Posterior vena cava (tissue), 2 donors: ENCODE data around the gene PIAS3. TPM values are rescaled to one million over a fixed set of nuclear protein-coding genes. Genes with fewer than 3 reads are reported as not detected.

Source experiments
- DNase-seq: peaks from one replicate; pipeline ENCODE4 v3.0.0-alpha.2; 2020; ENCODE audit warnings: low spot score
- intact Hi-C, 2 donors: fragments of 100-400 bp; cut with DNase I; formaldehyde crosslinking; loops; one replicate each; pipeline versions ENCODE4 v1.14.1 to v1.14.2; 2022 to 2023
- long read RNA-seq, 2 donors: library from polyadenylated mRNA; unstranded; transcript quantifications; one replicate each; pipeline ENCODE4 v2.0.0, GENCODE V29; 2020 to 2021
- total RNA-seq, 2 donors: library from RNA; stranded (reverse); fragmentation: NEBNext Ultra II Directional; extraction: Animal tissue kit (Norgen Biotek cat#: 25700); gene quantifications; one replicate each; pipeline ENCODE4 v1.2.1, GENCODE V29; 2021
- donor health status: DM: yes; HTN: yes; CAD: no.
- donor health status: DM: yes; HTN: yes; CAD: no.

The PIAS3 gene
- total RNA-seq, result 10 to 100 TPM; 28.6 to 34.7 TPM
- long read RNA-seq, donor 1, partial matches to known transcripts, result 9 of 22 reads
- long read RNA-seq, donor 1, other reads (novel, unspliced or antisense), result 10 of 22 reads
- long read RNA-seq, donor 2, partial matches to known transcripts, result 28 of 46 reads
- long read RNA-seq, donor 2, other reads (novel, unspliced or antisense), result 11 of 46 reads

DNA sequence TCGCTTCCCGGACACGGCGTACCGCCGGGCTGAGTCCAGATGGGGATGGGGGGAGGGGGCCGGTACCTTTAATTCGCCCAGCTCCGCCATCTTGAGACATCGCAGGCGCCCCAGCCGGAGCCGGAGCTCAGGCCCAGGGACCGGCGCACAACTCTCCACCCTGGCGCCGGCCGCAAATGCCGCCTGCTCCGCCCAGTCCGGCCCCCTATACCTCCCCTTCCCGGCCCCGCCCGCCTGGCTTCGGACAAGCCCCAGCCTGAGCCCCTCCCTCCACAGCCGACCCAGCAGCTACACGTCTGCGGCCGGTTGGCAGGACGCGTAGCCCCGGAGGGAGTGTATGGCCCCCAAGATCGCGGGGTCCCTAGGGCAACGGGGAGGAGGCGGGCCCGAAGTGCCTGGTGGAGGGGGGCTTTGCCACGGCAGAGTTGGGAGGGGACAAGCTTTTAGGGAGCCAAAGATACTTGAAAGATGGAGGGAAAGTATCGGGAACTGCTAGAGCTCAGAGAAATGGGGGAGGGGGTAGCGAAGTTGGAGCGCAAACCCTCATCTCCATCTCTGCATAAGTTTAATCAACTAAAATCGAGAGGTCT lies at the start of gene PIAS3:
Gene PIAS3, minus strand, starts transcription at position 181 of the 590 bp plus-strand sequence. Its CDS starts 91 bp downstream, at position 90.
- peak; percentile 98 for DNase-seq
- intact Hi-C loops, result loop anchor here in 1 of 2 donors (10.0 kb wide), 2 partner anchors 56 to 156 kb away; partner anchors contain the start of genes ITGA10 and PEX11B

DNA sequence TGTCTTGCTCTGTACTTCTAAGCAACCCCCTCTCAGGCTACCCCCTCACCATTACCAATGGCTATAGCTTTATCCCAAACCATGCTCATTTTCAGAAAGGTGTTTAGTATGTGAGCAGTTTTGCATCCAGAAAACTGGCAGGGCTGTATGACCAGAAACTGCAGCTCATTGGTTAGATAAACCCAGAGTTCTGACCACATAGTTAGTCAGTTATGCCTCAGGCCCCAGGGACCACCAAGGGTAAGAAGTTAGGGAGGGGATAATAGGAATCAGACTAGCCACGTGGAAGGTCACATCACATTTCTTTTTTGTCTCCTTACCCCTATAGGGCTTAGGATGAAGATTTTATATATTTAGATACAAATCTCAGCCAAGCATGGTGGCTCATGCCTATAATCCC lies 49.8 kb upstream of the PIAS3 start:
- intact Hi-C loops, result no loop called here
- DNase-seq, result no peak

DNA sequence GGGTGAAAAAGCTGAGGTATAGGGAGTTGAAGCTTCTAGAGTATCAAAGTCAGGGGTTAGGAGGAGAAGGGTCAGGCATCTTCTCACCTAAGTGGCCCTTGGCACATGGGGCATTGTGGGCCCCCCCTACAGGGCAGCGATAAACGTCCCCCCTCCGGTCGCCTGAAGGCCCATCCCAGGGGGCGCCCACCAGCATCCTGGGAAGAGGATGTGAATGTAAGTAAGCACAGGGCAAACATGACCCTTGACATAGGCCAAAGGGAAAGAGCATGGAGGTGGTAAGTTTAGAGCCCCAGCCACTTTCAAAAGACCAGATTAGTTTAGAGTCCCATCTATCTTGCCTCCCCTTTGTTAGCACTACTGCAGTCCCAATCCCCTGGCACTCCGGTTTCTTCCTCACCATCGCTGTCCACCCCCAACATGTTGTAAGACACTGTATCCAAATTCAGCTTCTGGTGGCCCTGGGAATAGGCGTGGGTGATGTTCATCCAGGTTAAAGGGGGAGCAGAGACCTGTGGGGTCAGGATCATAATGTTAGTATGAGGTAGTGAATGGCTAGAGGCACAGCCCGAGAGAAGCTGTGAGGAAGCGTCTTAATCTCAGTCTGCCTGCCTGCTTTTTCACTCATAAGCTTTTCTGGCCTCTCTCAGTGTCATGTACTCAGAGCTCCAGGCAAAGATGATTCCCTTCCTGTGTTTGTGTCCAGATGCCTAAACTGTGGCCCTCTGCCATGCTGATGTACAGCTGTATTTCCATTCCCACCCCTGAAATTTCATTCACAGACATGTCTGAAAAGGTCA lies 48.3 kb upstream of the PIAS3 start:
- DNase-seq, result peak; percentile 52
- intact Hi-C loops, result no loop called here

DNA sequence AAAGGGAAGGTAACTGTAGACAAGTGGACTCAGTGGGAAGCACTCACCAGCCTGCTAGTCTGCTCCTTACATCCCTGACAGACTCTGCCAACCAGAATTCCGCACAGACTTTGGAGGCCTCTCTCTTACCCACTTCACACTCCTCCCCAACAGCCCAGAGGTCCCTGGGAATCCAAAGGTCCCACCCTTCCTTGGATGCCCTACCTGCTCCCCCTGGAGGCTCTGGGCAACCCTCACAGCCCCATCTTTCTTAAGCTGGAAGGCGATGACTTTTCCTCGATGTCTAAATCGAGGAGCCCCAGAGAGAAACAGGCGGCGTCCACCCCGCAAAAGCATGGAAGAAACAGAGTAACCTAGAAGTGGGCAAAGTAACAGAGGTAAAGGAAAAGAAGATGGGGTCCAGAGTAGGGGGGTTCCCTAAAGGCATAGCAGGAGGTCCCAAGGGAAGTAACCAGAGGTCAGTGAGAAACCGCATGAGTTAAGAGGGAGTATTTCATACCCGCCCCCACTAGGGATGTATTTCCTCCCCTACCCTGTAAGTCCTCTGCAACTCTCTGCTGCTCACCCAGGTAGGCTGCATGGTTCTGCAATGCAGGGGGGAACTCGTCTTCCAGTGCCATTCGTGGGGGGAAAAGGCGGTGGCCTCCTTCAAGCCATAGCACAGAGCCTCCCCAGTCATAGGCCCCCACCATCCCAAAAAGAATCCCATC lies 42.6 kb upstream of the PIAS3 start:
- no peak for DNase-seq
- intact Hi-C loops, result no loop called here

DNA sequence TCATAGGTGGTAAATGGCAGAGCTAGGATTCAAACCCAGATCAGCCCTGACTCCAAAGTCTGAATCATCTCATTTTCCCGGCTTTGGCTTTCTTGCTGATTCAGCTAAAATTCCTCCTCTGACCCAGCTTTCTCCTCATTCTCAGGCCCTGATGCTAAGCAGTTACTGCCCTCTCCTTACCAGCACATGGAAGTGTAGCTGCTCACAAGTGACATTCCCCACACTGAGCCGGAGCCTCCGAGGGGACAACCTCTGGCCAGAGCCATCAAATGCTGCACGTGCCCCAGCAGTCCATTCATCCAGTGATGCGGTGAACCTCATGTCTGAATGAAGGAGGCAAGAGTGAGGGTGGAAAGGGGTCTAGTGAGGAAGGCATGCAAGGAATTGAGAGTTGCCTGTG lies 39.9 kb upstream of the PIAS3 start:
- intact Hi-C loops, result no loop called here
- no peak for DNase-seq

DNA sequence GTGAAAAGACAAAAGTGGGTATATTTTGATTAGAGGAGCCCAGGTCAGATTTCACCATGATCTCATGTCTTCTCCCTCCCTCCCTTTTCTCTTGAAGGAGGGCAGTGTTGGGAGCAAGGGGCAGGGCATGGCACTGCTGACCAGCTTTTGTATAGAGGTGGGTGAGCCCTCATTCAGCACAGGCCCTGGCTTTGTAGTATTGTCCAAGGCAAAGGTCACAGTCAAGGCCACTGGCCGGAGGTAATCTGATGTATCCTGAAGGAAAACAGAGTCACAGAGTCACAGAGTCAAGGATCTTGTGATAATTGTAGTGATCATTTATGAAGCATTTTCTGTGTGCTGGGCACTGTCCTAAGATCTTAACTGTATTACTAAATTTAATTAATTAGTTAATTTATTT lies 39.1 kb upstream of the PIAS3 start:
- no peak for DNase-seq
- intact Hi-C loops, result no loop called here

DNA sequence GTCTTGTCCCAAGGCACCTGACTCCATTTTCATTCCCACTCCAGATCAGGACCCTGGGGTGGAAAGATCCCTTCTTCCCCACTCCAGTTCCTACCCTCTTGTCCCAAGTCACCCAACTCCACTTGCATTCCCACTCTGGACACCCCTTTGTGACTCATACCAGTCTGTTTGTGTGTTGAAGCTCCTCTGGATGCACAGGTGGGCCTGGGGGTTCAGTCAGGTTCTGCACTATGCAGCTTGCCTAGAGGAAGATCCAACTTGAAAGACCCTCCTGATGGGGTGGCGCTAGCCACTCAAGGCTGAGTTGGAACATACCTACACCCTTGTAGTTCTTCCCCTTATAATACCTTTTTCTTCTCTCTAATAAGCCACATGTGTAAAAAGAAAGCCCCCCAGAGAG lies 36.6 kb upstream of the PIAS3 start:
- intact Hi-C loops, result no loop called here
- no peak for DNase-seq

DNA sequence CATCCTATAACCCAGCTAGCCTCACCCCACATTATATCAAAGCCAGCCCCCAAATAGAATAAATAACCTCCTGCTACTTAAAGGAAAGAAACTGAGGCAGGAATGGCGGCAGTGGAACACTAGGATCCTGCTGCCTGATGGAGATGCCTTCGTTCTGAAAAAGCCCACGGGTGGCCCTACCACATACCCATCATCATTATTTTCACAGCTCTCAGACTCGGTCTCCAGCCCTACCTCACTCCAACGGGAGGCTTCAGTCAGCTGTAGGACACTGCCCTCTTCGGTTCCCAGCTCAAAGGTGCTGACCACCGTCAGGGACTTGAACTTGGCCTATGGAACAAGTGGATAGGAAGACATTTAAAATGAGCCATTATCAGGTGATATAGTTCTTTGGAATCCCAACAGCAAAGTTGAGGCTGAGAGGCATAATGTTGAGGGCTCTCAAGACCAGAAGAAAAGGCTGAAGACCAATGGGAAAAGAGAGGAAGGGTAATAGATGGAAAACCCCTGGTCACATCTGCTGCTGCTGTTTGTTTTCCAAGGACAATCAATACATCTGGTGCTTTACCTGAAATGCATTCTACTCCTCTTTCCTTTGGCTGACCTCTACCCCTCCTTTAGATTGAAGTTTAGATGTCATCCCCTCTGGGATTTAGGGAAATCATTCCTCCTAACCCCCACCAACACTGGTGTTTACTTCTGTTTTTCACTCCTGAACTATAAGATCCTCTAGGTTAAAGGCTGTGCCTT lies 34.6 kb upstream of the PIAS3 start:
- no peak for DNase-seq
- intact Hi-C loops, result no loop called here

DNA sequence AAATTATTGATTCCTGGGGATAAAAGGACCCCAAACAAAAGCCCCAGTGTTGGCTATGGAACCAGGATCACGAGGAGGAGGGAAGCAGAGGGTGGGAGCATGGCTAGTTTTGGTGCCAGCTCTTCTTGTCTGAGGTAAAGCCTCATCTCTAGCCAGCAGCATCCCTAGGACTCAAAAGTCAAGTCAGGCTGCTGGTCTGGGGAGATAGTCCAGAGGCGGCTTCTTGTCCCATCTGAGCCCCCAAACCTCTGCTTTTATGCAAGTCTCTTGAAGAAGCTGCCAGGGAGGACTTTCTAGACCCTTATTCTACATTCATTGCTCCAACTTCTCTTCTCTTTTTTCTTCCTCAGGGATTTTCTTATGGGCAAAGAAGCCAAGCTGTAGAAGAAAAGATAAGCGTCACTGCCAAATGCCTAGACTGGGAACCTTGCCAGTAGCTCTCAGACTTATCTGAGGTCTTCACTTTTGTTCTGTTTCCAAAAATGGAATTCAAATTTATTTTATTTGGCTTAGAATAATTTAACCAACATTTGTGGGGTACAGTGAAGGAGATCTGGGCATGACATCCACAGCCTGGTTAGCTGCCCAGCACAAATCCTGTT lies 33.7 kb upstream of the PIAS3 start:
- DNase-seq, result no peak
- intact Hi-C loops, result no loop called here

DNA sequence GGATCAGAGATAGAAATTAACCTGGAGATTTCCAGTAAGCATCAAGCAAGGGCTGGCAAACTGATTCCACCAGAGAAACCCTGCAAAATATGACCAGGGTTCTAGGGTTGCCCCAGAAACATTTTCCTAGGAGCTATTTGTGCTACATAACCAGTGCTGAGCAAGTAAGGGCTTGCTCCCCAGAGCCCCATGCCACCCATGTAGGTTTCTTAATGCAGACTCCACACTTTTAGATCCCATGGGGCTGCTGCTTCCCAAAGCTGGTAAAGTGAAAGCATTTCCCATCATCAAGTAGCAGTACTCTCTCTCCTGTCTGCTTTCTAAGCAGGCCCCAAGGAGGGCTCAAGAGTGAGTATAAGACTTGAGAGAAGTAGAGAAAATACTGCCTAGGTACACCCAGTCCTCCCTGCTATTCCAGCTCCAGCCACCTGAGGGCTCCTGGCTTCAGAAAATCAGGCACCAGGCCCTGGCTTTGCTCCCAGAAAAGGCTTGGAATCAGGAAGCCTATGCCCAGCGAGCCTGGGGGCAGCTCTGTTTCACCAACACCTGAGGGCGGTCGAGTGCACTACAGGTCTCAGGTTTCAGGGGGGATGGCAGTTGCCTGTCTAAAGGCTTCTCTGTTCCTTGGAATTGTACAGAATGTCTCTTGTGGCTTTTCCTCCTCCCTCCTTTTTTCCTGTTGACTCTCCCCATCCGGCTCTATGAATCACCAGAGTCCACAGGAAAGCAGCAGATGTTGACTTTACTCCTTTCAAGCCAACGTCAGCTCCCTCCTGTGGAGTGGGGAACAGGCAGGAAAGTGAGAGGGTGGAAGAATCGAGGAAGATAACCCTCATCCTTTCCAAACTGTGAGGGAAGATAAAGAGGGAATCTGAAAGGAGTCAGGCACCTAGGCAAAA lies 33.0 kb upstream of the PIAS3 start:
- intact Hi-C loops, result no loop called here
- peak; percentile 95 for DNase-seq

DNA sequence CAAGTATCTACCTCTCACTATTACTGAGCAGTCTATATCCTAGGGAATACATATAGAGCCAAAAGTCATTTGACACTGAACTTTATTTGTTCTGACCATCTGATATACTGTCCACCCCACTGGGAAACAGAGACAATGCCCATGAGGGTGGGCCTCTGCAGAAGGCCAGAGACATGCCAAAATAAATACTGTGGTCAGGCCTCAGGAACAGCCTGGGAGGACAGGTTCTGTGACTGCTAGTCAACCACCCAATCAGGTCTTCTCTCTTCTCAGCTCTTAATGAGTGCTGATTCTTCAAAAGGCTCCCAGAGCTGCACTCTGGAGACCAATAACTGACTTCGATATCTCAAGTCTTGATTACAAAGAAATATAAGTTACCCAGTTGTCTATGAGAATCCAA lies 32.3 kb upstream of the PIAS3 start:
- intact Hi-C loops, result no loop called here

DNA sequence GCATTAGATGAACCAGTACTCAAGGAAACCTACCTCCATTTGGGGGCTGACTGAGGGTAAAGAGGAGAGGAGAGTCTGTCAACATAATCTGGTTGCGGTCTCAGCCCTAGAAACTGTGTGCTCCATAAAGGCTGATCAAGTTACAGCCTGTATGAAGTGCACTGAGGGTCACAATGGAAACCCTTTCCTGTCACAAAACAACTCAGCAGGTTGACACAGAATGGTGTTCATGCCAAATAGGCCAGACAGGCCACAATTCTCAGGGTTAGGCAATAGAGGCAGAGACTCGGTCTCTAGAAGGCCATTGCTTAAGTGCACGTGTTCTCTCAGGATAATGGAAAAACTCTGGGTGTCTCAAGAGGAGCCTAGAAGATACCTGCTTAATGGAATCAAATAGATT lies 30.8 kb upstream of the PIAS3 start:
- no peak for DNase-seq
- intact Hi-C loops, result loop anchor here in 1 of 2 donors (10.0 kb wide), 1 partner anchor 125 kb away; no protein-coding TSS in a partner anchor

More for the DNA sequence above, 32.3 kb upstream of the PIAS3 start:
- DNase-seq, result no peak

DNA sequence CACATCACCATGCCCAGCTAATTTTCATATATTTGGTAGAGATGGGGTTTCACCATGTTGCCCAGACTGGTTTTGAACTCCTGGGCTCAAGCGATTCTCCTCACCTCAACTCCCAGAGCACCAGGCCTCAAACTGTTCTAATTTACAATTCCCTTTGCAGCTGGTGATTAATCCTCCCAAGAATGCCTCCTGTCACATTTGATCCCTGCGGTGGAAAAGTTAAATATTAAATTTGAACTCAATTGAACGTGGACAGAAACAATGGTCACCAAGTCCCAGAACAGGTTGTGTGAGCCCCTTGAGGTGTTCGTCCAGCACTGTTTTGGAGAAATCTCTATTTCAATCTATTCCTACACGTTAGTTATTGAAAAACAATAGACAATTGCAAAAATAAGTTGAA lies 28.8 kb upstream of the PIAS3 start:
- intact Hi-C loops, result loop anchor here in 1 of 2 donors (10.0 kb wide), 1 partner anchor 127 kb away; no protein-coding TSS in a partner anchor
- no peak for DNase-seq

DNA sequence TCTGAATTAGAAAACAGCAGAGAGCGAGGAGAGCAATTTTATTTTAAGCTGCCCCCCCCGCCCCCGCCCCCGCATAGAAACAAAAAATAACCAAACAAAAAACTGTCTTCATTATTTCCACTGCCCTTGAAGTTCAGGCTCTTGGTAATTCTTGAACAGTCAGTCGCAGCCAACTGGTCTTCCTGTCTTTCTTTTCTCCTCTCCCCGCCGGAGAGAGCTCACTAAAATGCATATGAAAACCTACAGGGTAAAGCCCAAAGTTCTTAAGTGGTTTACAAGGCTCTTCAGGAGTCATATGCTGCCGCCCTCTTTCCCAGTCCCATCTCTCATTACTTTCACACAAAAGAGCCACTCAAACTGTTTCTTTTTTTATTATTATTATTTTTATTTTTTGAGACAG lies 27.9 kb upstream of the PIAS3 start:
- no peak for DNase-seq
- intact Hi-C loops, result loop anchor here in 1 of 2 donors (10.0 kb wide), 1 partner anchor 128 kb away; no protein-coding TSS in a partner anchor

DNA sequence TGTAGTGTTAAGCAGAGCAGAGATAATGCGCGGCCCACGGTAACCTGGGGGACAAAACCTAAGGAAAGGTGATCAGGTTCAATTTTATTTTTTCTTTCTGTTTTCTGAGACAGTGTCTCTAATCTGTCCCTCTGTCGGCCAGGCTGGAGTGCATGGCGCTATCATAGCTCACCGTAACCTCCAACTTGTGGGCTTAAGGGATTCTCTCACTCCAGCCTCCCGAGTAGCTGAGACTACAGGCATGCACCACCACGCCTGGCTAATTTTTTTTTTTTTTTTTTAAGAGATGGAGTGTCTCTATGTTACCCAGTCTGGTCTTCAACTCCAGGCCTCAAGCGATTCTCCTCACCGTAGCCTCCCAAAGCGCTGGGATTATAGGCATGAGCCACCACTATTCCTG lies 27.5 kb upstream of the PIAS3 start:
- DNase-seq, result no peak
- intact Hi-C loops, result loop anchor here in 1 of 2 donors (10.0 kb wide), 1 partner anchor 128 kb away; no protein-coding TSS in a partner anchor

DNA sequence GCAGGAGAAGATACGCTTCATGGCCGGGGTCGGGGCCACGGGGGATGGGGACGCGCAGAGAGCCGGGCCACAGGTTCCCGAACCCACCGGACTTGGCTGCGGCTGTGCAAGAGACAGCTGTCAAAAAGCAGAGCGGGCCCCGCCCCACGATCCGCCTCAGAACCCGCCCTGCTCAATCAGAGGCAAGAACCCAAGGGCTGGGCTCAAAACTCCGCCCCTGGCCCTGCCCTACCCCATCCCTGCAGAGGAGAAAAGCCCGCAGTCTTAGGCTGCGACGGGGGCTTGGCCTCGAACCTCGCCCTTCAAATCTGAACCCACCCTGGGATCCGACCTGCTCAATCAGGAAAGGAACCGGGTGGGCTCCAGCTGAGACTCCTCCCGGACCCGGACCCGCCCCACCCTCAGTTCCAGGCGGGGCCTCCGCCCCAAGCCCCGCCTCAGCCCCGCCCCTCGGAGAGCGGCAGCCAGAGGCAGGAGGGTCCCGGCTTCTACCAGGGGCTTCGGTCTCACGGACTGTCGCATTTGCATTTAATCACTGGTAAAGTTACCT lies 26.9 kb upstream of the PIAS3 start, which contains the start of gene ANKRD35:
Gene ANKRD35, minus strand, starts transcription at position 129 of the 550 bp plus-strand sequence. Its CDS starts 108 bp downstream, at position 21.
- intact Hi-C loops, result loop anchor here in 1 of 2 donors (10.0 kb wide), 1 partner anchor 129 kb away; no protein-coding TSS in a partner anchor
- DNase-seq, result peak; percentile 95

DNA sequence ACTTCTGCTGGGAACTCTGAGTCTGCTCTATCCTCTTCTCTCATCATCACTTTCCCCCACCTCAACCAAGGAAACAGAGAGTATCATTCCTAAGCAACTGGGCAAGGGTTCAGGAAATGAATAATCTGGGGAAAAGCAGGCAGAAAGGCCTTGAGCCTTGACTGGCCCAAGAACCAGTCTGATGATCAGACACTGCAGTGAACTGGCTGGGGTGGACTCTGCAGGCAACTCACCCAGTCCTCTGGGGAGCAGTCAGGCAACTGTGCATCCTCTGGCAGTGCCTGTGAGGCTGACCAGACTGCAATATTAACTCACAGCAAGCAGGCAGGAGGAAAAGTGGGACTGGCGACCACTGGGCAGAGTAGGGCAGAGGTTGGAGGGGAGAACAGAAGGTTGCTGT lies 25.8 kb upstream of the PIAS3 start:
- DNase-seq, result no peak
- intact Hi-C loops, result loop anchor here in 1 of 2 donors (10.0 kb wide), 1 partner anchor 130 kb away; no protein-coding TSS in a partner anchor
